Endothelial cell of umbilical vein (primary cell): ENCODE measurements around the gene SFT2D3. TPM values are rescaled to one million over a fixed set of nuclear protein-coding genes. Genes with fewer than 3 reads are reported as not detected.

ENCODE experiments used
- BruUV-seq: library from RNA; stranded (reverse); fragments of 400-500 nt; replicated peaks from 2 replicates; lab custom pipeline; 2021; lab: Mats Ljungman, UMichigan
- CTCF ChIA-PET: fragments of 300-600, 350-600 bp; sonication (Branson Sonifier 250); formaldehyde crosslinking; loops from one replicate; lab custom pipeline; 2021; ENCODE audit warnings: antibody characterized with exemption, inconsistent platforms; lab: Charles Lee
- POLR2A ChIA-PET: fragments of 300-600, 350-600 bp; sonication (Branson Sonifier 250); formaldehyde crosslinking; loops from one replicate; lab custom pipeline; 2021; ENCODE audit warnings: antibody characterized with exemption, inconsistent platforms; lab: Charles Lee
- DNase-seq: peaks from one replicate; pipeline ENCODE4 v3.0.0-alpha.2; 2011; ENCODE audit warnings: low read depth, low spot score
- FAIRE-seq: peaks from 2 replicates; lab custom pipeline; 2011; peaks lifted over from hg19 to GRCh38; lab: Jason Lieb, UNC
- H2AFZ ChIP-seq: 2 replicates; pipeline ENCODE4 v1.6.0; 2012; ENCODE audit warnings: low read depth, low read length, control low read depth, inconsistent platforms
- H3K27ac ChIP-seq: 2 replicates; pipeline ENCODE4 v1.5.1; 2011; ENCODE audit warnings: low read depth, mild to moderate bottlenecking, control low read depth, low read length, moderate library complexity; ENCODE audit not compliant: insufficient read depth
- H3K27me3 ChIP-seq, 2 experiments: 2 replicates each; pipeline versions ENCODE4 v1.6.0 to v1.6.1; 2011; ENCODE audit warnings: low read length in 2 of 2, mixed read lengths in 1 of 2; ENCODE audit not compliant: control insufficient read depth in 2 of 2, insufficient read depth in 2 of 2
- H3K36me3 ChIP-seq, 2 experiments: 2 replicates in 1 of 2; 3 replicates in 1 of 2; pipeline ENCODE4 v1.5.1; 2011; ENCODE audit warnings: low read length in 2 of 2, mild to moderate bottlenecking in 1 of 2, moderate library complexity in 1 of 2; ENCODE audit not compliant: control insufficient read depth in 2 of 2, insufficient read depth in 2 of 2; ENCODE audit errors: extremely low read depth in 1 of 2
- H3K4me1 ChIP-seq: 3 replicates; pipeline ENCODE4 v1.5.1; 2011; ENCODE audit warnings: mild to moderate bottlenecking, low read length; ENCODE audit not compliant: control insufficient read depth, insufficient read depth; ENCODE audit errors: extremely low read depth
- H3K4me2 ChIP-seq: 2 replicates; pipeline ENCODE4 v1.6.1; 2011; ENCODE audit warnings: low read length, control low read depth, mixed read lengths; ENCODE audit not compliant: insufficient read depth
- H3K4me3 ChIP-seq, 3 experiments: fragments of 200-600 bp in 1 of 3; sonication (generic), shearing (Covaris generic) in 1 of 3; replicated peaks in 1 of 3; 2 replicates each; pipeline ENCODE4 v1.5.1; 2011 to 2016; ENCODE audit warnings: control low read depth in 3 of 3, low read length in 3 of 3, mild to moderate bottlenecking in 2 of 3, inconsistent platforms in 1 of 3, low read depth in 1 of 3, moderate library complexity in 1 of 3; ENCODE audit not compliant: insufficient read depth in 1 of 3
- H3K79me2 ChIP-seq: 2 replicates; pipeline ENCODE4 v1.6.0; 2012; ENCODE audit warnings: low read length, inconsistent platforms; ENCODE audit not compliant: control insufficient read depth, insufficient read depth
- H3K9ac ChIP-seq: replicated peaks from 2 replicates; pipeline ENCODE3; 2011; ENCODE audit warnings: low read length, control low read depth; ENCODE audit not compliant: insufficient read depth; ENCODE audit errors: extremely low read depth
- H3K9me1 ChIP-seq: replicated peaks from 3 replicates; pipeline ENCODE4 v1.6.0; 2011; ENCODE audit warnings: mild to moderate bottlenecking, low read length; ENCODE audit not compliant: control insufficient read depth, insufficient read depth; ENCODE audit errors: extremely low read depth
- H3K9me3 ChIP-seq: replicated peaks from 2 replicates; pipeline ENCODE4 v1.5.1; 2012; ENCODE audit warnings: low read length, inconsistent platforms; ENCODE audit not compliant: control insufficient read depth, insufficient read depth
- H4K20me1 ChIP-seq: replicated peaks from 2 replicates; pipeline ENCODE3; 2011; ENCODE audit warnings: mild to moderate bottlenecking, low read length; ENCODE audit not compliant: control insufficient read depth, insufficient read depth; ENCODE audit errors: extremely low read depth
- CTCF ChIP-seq, 2 donors: IDR thresholded peaks; 1 replicate in 1 of 2; 2 replicates in 1 of 2; pipeline ENCODE4 v1.5.1; 2011; ENCODE audit warnings: low read length in 2 of 2, mild to moderate bottlenecking in 2 of 2, moderate library complexity in 2 of 2, control low read depth in 1 of 2, inconsistent platforms in 1 of 2, low read depth in 1 of 2; ENCODE audit not compliant: insufficient read depth in 1 of 2; ENCODE audit errors: extremely low read depth in 1 of 2
- EZH2 ChIP-seq: IDR thresholded peaks from 2 replicates; pipeline ENCODE4 v1.6.1; 2012; ENCODE audit warnings: borderline replicate concordance, low read depth, mild to moderate bottlenecking, moderate library complexity, low read length, inconsistent platforms; ENCODE audit not compliant: severe bottlenecking
- FOS ChIP-seq: IDR thresholded peaks from 2 replicates; pipeline ENCODE4 v1.6.1; 2011; ENCODE audit warnings: mild to moderate bottlenecking, low read length, moderate library complexity, borderline replicate concordance; ENCODE audit not compliant: insufficient read depth
- GATA2 ChIP-seq: IDR thresholded peaks from 2 replicates; pipeline ENCODE4 v1.7.0; 2011; ENCODE audit warnings: low read depth, mild to moderate bottlenecking, moderate library complexity, mixed read lengths, low read length; ENCODE audit not compliant: insufficient read length, insufficient read depth
- JUN ChIP-seq: IDR thresholded peaks from 2 replicates; pipeline ENCODE4 v1.6.1; 2011; ENCODE audit warnings: borderline replicate concordance, low read depth; ENCODE audit not compliant: insufficient read length, insufficient read depth
- MAX ChIP-seq: IDR thresholded peaks from 2 replicates; pipeline ENCODE4 v1.6.1; 2011; ENCODE audit not compliant: insufficient read depth, insufficient read length
- MYC ChIP-seq: IDR thresholded peaks from one replicate; pipeline ENCODE4 v1.6.1; 2011; ENCODE audit warnings: mild to moderate bottlenecking, low read depth, low read length
- POLR2A ChIP-seq: IDR thresholded peaks from 2 replicates; pipeline ENCODE4 v1.6.1; 2012; ENCODE audit warnings: low read depth, mild to moderate bottlenecking, control low read depth, low read length
- POLR2AphosphoS5 ChIP-seq: IDR thresholded peaks from 2 replicates; pipeline ENCODE4 v1.6.1; 2012; ENCODE audit warnings: low read depth, mild to moderate bottlenecking, control low read depth, low read length, moderate library complexity; ENCODE audit not compliant: insufficient read depth
- dilution Hi-C: fragments of 300-500 bp; cut with MboI; formaldehyde crosslinking; loops from one replicate; pipeline ENCODE4 v1.15.0; 2019; ENCODE audit warnings: low sequenced_read_pairs; ENCODE audit not compliant: extremely low pct_ligation_motif_present
- intact Hi-C: fragments of 100-400 bp; cut with micrococcal nuclease; formaldehyde crosslinking; loops from one replicate; pipeline ENCODE4 v1.10.0; 2022
- polyA plus RNA-seq, 4 experiments: library from polyadenylated mRNA; depleted of rRNA in 3 of 4; stranded (reverse) in 3 of 4; unstranded in 1 of 4; fragments of >200 nt; gene quantifications; 2 replicates each; pipeline versions ENCODE4 v1.2.1 to v1.2.3, GENCODE V29; 2011 to 2012; ENCODE audit warnings: missing spikeins in 1 of 4
- total RNA-seq: library from RNA; stranded (reverse); gene quantifications from 2 replicates; pipeline ENCODE4 v1.2.3, GENCODE V29; 2021

SFT2D3 gene
- total and polyA plus RNA-seq, 2 donors (not counting 3 experiments of a cell fraction or from before 2014, with no cell fraction given) = 4.5 to 4.7 TPM

- Histone ChIP-seq H3K27me3 (no peaks in the 10 kb centered on the region), H3K4me2 (no peak overlapping the region), H3K9ac (no peak overlapping the region), H3K79me2 (no peaks in the 10 kb centered on the region), H4K20me1 (no peaks in the 10 kb centered on the region), H3K27ac (no peak overlapping the region), H3K4me1 (peaks cover 15% of the 10 kb centered on the region), H2AFZ (no peak overlapping the region), H3K4me3 (no peak overlapping the region), H3K9me3 (no peaks in the 10 kb centered on the region), H3K36me3 (no peaks in the 10 kb centered on the region), H3K9me1 (no peaks in the 10 kb centered on the region)
- intact Hi-C loops (no loop called here), dilution Hi-C loops (no loop called here)
- TF ChIP-seq FOS (no peak), POLR2A (no peak), JUN (no peak), GATA2 (no peak), MYC (no peak), EZH2 (no peak), MAX (no peak), CTCF (IDR thresholded peaks at IDR 0.05; ENCODE audit: extremely low read depth in 1 of 2, insufficient read depth in 1 of 2, low read depth in 1 of 2, low read length in 2 of 2) (no peak), POLR2AphosphoS5 (no peak)
- no TSS peak for BruUV-seq
- ChIA-PET POLR2A (no interaction called here), CTCF (interaction anchor here (2.3 kb wide), 1 partner anchor 78 kb away, joined by 8 read pairs; no protein-coding TSS in a partner anchor)
- FAIRE-seq = no peak
- DNase-seq = no peak
Measured at GRCh38 chr2:127669056-127669455, 32.2 kb upstream of the SFT2D3 start.
